Middle frontal gyrus (tissue), 1 donor: ENCODE results near the gene STAP2.
A peak's percentile ranks its signal among the peaks of the same experiment; 100 is the strongest.
"Not testable (repeated sequence)": the region's sequence is repeated elsewhere in the genome, so short reads cannot be mapped to it uniquely, and the experiment has no call there.

Experiments
- DNase-seq: peaks from one replicate; pipeline ENCODE4 v3.0.0-alpha.2; 2015; ENCODE audit warnings: low spot score; ENCODE audit errors: extremely low spot score

The STAP2 gene

GRCh38 chr19:4357921-4358326 is 19.3 kb upstream of the STAP2 start:
- DNase-seq = no peak

- no peak for DNase-seq
Measured at GRCh38 chr19:4357095-4357797, 18.6 kb upstream of the STAP2 start.

- DNase-seq = no peak
Measured at GRCh38 chr19:4354897-4355296, 16.3 kb upstream of the STAP2 start.

- no peak for DNase-seq
Measured at GRCh38 chr19:4354282-4354681, 15.7 kb upstream of the STAP2 start.

GRCh38 chr19:4352701-4353121 is 14.1 kb upstream of the STAP2 start:
- no peak for DNase-seq

GRCh38 chr19:4350726-4351125 is 12.1 kb upstream of the STAP2 start:
- no peak for DNase-seq

- DNase-seq = no peak
Measured at GRCh38 chr19:4350111-4350510, 11.5 kb upstream of the STAP2 start.

- not testable (repeated sequence) for DNase-seq
Measured at GRCh38 chr19:4349225-4349624, 10.6 kb upstream of the STAP2 start.

- DNase-seq = no peak
Measured at GRCh38 chr19:4347521-4347920, 8.9 kb upstream of the STAP2 start.

GRCh38 chr19:4346020-4346383 is 7.4 kb upstream of the STAP2 start:
- DNase-seq = no peak

GRCh38 chr19:4345342-4346019 is 6.9 kb upstream of the STAP2 start:
- DNase-seq = no peak

- peak; percentile 90 for DNase-seq
Measured at GRCh38 chr19:4343370-4344307, 5.0 kb upstream of the STAP2 start, which contains the start of gene MPND. Gene MPND (plus strand): TSS chr19:4343562. CDS start chr19:4343594, 32 bp downstream.

GRCh38 chr19:4342615-4343369 is 4.2 kb upstream of the STAP2 start:
- peak; percentile 99 for DNase-seq

GRCh38 chr19:4342314-4342614 is 3.6 kb upstream of the STAP2 start:
- DNase-seq = no peak

GRCh38 chr19:4337906-4338440 is 654 bp downstream of the STAP2 start:
- no peak for DNase-seq

GRCh38 chr19:4334929-4335570 is 3.6 kb downstream of the STAP2 start:
- DNase-seq = no peak

- DNase-seq = no peak
Measured at GRCh38 chr19:4329858-4330257, 8.8 kb downstream of the STAP2 start.

- not testable (repeated sequence) for DNase-seq
Measured at GRCh38 chr19:4328991-4329681, 9.5 kb downstream of the STAP2 start.

- peak; percentile 79 for DNase-seq
Measured at GRCh38 chr19:4328243-4328990, 10.2 kb downstream of the STAP2 start.
